GM23338 (cell line): Measurements from ENCODE around the gene C3orf70.
"Not testable (repeated sequence)": the region's sequence is repeated elsewhere in the genome, so short reads cannot be mapped to it uniquely, and the experiment has no call there.

Experiments
- CREB1 ChIP-seq: fragments of 250-450 bp; sonication (Bioruptor Pico); IDR thresholded peaks from 2 replicates; pipeline ENCODE4 v1.5.0; 2020; ENCODE audit warnings: low read depth, mild to moderate bottlenecking, moderate library complexity
- CTCF ChIP-seq, 2 experiments: fragments of 200-600 bp in 1 of 2; sonication (generic) in 1 of 2; conservative IDR thresholded peaks; 2 replicates each; pipeline versions ENCODE4 v1.5.1 to v1.6.1; 2016 to 2017; ENCODE audit warnings: antibody characterized with exemption in 2 of 2, low read depth in 2 of 2, mild to moderate bottlenecking in 2 of 2, moderate library complexity in 1 of 2
- EZH2 ChIP-seq: fragments of 200-600 bp; sonication (generic); IDR thresholded peaks from one replicate; pipeline ENCODE4 v1.8.0; 2017; ENCODE audit warnings: antibody characterized with exemption, mild to moderate bottlenecking, low read depth; ENCODE audit not compliant: unreplicated experiment
- EZH2phosphoT487 ChIP-seq: fragments of 200-600 bp; sonication (generic); IDR thresholded peaks from one replicate; pipeline ENCODE4 v1.8.1; 2018; ENCODE audit warnings: antibody characterized with exemption; ENCODE audit not compliant: unreplicated experiment
- JUNB ChIP-seq: IDR thresholded peaks from one replicate; pipeline ENCODE4 v1.6.1; 2016; ENCODE audit warnings: antibody characterized with exemption; ENCODE audit not compliant: unreplicated experiment
- NANOG ChIP-seq: IDR thresholded peaks from 2 replicates; pipeline ENCODE4 v1.6.1; 2016; ENCODE audit warnings: antibody characterized with exemption, borderline replicate concordance
- POLR2AphosphoS5 ChIP-seq: IDR thresholded peaks from 2 replicates; pipeline ENCODE4 v1.6.1; 2016; ENCODE audit warnings: antibody characterized with exemption, low read depth
- STAT1 ChIP-seq: IDR thresholded peaks from one replicate; pipeline ENCODE4 v1.6.1; 2016; ENCODE audit warnings: antibody characterized with exemption; ENCODE audit not compliant: unreplicated experiment
- ZNF114 ChIP-seq: fragments of 250-450 bp; sonication (Bioruptor Pico); IDR thresholded peaks from 2 replicates; pipeline ENCODE4 v1.5.0; 2020; ENCODE audit warnings: mild to moderate bottlenecking, moderate library complexity
- TF ChIP-seq, protein P1 (sequence below): IDR thresholded peaks from one replicate; pipeline ENCODE4 v1.6.1; 2018; ENCODE audit warnings: antibody characterized with exemption; ENCODE audit not compliant: unreplicated experiment
- TF ChIP-seq, protein P2 (sequence below): IDR thresholded peaks from 2 replicates; pipeline ENCODE4 v1.6.1; 2016; ENCODE audit warnings: antibody characterized with exemption

DNA sequence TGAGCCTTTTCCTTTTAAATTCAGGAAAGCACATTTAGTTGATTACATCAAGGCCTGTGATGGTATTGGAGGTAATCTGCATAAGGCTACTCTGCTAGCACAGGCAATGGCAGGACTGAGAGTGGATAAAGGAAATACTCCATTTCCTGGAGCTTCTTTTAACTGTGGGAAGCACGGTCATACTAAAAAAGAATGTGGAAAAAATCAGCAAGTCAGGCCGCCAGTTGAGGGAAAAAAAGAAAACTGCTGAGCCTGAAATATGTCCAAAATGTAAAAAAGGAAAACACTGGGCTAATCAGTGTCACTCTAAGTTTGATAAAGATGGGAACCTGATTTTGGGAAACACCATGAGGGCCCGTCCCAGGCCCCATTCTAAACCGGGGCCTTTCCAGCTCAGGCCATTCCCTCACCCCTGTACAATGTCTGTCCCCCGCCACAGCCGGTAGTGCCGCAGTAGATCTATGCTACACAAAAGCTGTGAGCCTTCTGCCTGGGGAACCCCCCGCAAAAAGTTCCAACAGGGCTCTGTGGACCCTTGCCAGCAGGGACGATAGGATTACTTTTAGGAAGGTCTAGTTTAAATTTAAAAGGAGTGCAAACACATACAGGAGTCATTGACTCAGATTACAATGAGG is 46.5 kb downstream of the C3orf70 start:
- TF ChIP-seq EZH2; CTCF (conservative IDR thresholded peaks at IDR 0.05; ENCODE audit: low read depth in 2 of 2); EZH2phosphoT487; CREB1 (CRISPR knock-in tag); POLR2AphosphoS5; JUNB; STAT1; ZNF114 (CRISPR knock-in tag); NANOG: not testable (repeated sequence)
- TF ChIP-seq, protein P1, sequence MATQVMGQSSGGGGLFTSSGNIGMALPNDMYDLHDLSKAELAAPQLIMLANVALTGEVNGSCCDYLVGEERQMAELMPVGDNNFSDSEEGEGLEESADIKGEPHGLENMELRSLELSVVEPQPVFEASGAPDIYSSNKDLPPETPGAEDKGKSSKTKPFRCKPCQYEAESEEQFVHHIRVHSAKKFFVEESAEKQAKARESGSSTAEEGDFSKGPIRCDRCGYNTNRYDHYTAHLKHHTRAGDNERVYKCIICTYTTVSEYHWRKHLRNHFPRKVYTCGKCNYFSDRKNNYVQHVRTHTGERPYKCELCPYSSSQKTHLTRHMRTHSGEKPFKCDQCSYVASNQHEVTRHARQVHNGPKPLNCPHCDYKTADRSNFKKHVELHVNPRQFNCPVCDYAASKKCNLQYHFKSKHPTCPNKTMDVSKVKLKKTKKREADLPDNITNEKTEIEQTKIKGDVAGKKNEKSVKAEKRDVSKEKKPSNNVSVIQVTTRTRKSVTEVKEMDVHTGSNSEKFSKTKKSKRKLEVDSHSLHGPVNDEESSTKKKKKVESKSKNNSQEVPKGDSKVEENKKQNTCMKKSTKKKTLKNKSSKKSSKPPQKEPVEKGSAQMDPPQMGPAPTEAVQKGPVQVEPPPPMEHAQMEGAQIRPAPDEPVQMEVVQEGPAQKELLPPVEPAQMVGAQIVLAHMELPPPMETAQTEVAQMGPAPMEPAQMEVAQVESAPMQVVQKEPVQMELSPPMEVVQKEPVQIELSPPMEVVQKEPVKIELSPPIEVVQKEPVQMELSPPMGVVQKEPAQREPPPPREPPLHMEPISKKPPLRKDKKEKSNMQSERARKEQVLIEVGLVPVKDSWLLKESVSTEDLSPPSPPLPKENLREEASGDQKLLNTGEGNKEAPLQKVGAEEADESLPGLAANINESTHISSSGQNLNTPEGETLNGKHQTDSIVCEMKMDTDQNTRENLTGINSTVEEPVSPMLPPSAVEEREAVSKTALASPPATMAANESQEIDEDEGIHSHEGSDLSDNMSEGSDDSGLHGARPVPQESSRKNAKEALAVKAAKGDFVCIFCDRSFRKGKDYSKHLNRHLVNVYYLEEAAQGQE = not testable (repeated sequence)
- TF ChIP-seq, protein P2, sequence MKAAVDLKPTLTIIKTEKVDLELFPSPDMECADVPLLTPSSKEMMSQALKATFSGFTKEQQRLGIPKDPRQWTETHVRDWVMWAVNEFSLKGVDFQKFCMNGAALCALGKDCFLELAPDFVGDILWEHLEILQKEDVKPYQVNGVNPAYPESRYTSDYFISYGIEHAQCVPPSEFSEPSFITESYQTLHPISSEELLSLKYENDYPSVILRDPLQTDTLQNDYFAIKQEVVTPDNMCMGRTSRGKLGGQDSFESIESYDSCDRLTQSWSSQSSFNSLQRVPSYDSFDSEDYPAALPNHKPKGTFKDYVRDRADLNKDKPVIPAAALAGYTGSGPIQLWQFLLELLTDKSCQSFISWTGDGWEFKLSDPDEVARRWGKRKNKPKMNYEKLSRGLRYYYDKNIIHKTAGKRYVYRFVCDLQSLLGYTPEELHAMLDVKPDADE = not testable (repeated sequence)
